IMR-90 (cell line): ENCODE data around the gene CD46. TPM values are rescaled to one million over a fixed set of nuclear protein-coding genes. Genes with fewer than 3 reads are reported as not detected.
A peak's percentile ranks its signal among the peaks of the same experiment; 100 is the strongest.

Experiments used
- ATAC-seq: fragments of 200-7000 bp; cut with Tn5 transposase; 2 replicates; pipeline ENCODE4 v1.9.1; 2020; ENCODE audit warnings: low read depth, mild to moderate bottlenecking, moderate library complexity
- BruUV-seq: library from RNA; stranded (reverse); fragments of 400-500 nt; replicated peaks from 2 replicates; lab custom pipeline; 2021; lab: Mats Ljungman, UMichigan
- CTCF ChIA-PET: fragments of 300-600 bp; formaldehyde crosslinking; extraction: SDS; loops from one replicate; lab custom pipeline; 2021; ENCODE audit warnings: antibody characterized with exemption; lab: Yijun Ruan, JAX
- POLR2A ChIA-PET: fragments of 300-600 bp; sonication (Branson Sonifier 250); formaldehyde crosslinking; loops from one replicate; lab custom pipeline; 2022; ENCODE audit warnings: antibody characterized with exemption; ENCODE audit not compliant: unreplicated experiment; lab: Charles Lee
- DNase-seq: peaks from one replicate; pipeline ENCODE4 v3.0.0; 2013
- H2AFZ ChIP-seq: replicated peaks from 2 replicates; pipeline ENCODE3; 2013; ENCODE audit warnings: low read length, mild to moderate bottlenecking; ENCODE audit not compliant: poor library complexity
- H2AK5ac ChIP-seq: 2 replicates; pipeline ENCODE4 v1.6.1; 2013; ENCODE audit warnings: low read depth, low read length, inconsistent platforms
- H2AK9ac ChIP-seq: replicated peaks from 2 replicates; pipeline ENCODE3; 2013; ENCODE audit warnings: mild to moderate bottlenecking, low read depth, low read length, moderate library complexity; ENCODE audit not compliant: poor library complexity
- H2BK120ac ChIP-seq: 2 replicates; pipeline ENCODE4 v1.6.1; 2013; ENCODE audit warnings: low read depth, low read length, inconsistent platforms
- H2BK15ac ChIP-seq: 3 replicates; pipeline ENCODE4 v1.6.1; 2013; ENCODE audit warnings: low read depth, low read length, inconsistent platforms
- H2BK20ac ChIP-seq: 2 replicates; pipeline ENCODE4 v1.6.1; 2013; ENCODE audit warnings: low read depth, mild to moderate bottlenecking, inconsistent platforms, low read length, moderate library complexity
- H2BK5ac ChIP-seq: 2 replicates; pipeline ENCODE4 v1.6.1; 2013; ENCODE audit warnings: mild to moderate bottlenecking, low read depth, low read length, inconsistent platforms; ENCODE audit not compliant: poor library complexity, severe bottlenecking
- H3K14ac ChIP-seq: replicated peaks from 2 replicates; pipeline ENCODE4 v1.6.1; 2013; ENCODE audit warnings: low read depth, low read length, inconsistent platforms
- H3K18ac ChIP-seq: 2 replicates; pipeline ENCODE4 v1.6.1; 2013; ENCODE audit warnings: low read depth, low read length, control low read depth
- H3K23ac ChIP-seq: 2 replicates; pipeline ENCODE4 v1.6.1; 2013; ENCODE audit warnings: low read depth, low read length, inconsistent platforms
- H3K27ac ChIP-seq: 2 replicates; pipeline ENCODE4 v1.5.1; 2013; ENCODE audit warnings: mild to moderate bottlenecking, control low read depth, low read length; ENCODE audit not compliant: insufficient read depth
- H3K27me3 ChIP-seq: 2 replicates; pipeline ENCODE4 v1.6.1; 2013; ENCODE audit warnings: low read length; ENCODE audit not compliant: control insufficient read depth, insufficient read depth
- H3K36me3 ChIP-seq: 2 replicates; pipeline ENCODE4 v1.6.1; 2013; ENCODE audit warnings: low read length, mixed read lengths; ENCODE audit not compliant: control insufficient read depth, insufficient read depth
- H3K4ac ChIP-seq: 2 replicates; pipeline ENCODE4 v1.6.1; 2013; ENCODE audit warnings: low read depth, low read length, inconsistent platforms
- H3K4me1 ChIP-seq: 2 replicates; pipeline ENCODE4 v1.6.1; 2013; ENCODE audit warnings: low read length, mixed read lengths; ENCODE audit not compliant: control insufficient read depth, insufficient read depth
- H3K4me2 ChIP-seq: 2 replicates; pipeline ENCODE4 v1.6.1; 2013; ENCODE audit warnings: low read depth, mild to moderate bottlenecking, control low read depth, low read length, moderate library complexity
- H3K4me3 ChIP-seq: 2 replicates; pipeline ENCODE4 v1.5.1; 2013; ENCODE audit warnings: low read depth, mild to moderate bottlenecking, control low read depth, low read length, moderate library complexity; ENCODE audit not compliant: insufficient read depth
- H3K56ac ChIP-seq: 2 replicates; pipeline ENCODE4 v1.6.1; 2013; ENCODE audit warnings: low read length, inconsistent platforms; ENCODE audit not compliant: insufficient read depth; ENCODE audit errors: extremely low read depth
- H3K79me1 ChIP-seq, 2 experiments: 2 replicates each; pipeline ENCODE4 v1.6.1; 2013; ENCODE audit warnings: low read length in 2 of 2, inconsistent platforms in 1 of 2, low read depth in 1 of 2
- H3K9ac ChIP-seq: 2 replicates; pipeline ENCODE4 v1.6.1; 2013; ENCODE audit warnings: low read depth, low read length, control low read depth
- H3K9me1 ChIP-seq: 2 replicates; pipeline ENCODE4 v1.6.1; 2013; ENCODE audit warnings: low read length, inconsistent platforms; ENCODE audit not compliant: insufficient read depth
- H3K9me3 ChIP-seq: 2 replicates; pipeline ENCODE4 v1.6.1; 2013; ENCODE audit warnings: low read length; ENCODE audit not compliant: control insufficient read depth, insufficient read depth
- H4K20me1 ChIP-seq: 2 replicates; pipeline ENCODE4 v1.6.1; 2013; ENCODE audit warnings: low read length, inconsistent platforms; ENCODE audit not compliant: insufficient read depth
- H4K5ac ChIP-seq: 2 replicates; pipeline ENCODE4 v1.6.1; 2013; ENCODE audit warnings: mild to moderate bottlenecking, low read depth, low read length, control low read depth
- H4K8ac ChIP-seq, 2 experiments: 2 replicates each; pipeline ENCODE4 v1.6.1; 2013; ENCODE audit warnings: low read depth in 2 of 2, low read length in 2 of 2, control low read depth in 1 of 2, inconsistent platforms in 1 of 2
- H4K91ac ChIP-seq: 2 replicates; pipeline ENCODE4 v1.6.1; 2013; ENCODE audit warnings: low read depth, low read length, inconsistent platforms; ENCODE audit not compliant: insufficient read depth
- BHLHE40 ChIP-seq: fragments of 150-350 bp; IDR thresholded peaks from 2 replicates; pipeline ENCODE4 v1.6.1; 2016; ENCODE audit warnings: mild to moderate bottlenecking, low read depth, low read length
- CEBPB ChIP-seq: IDR thresholded peaks from 2 replicates; pipeline ENCODE4 v1.6.1; 2012; ENCODE audit warnings: low read depth, low read length, improper control_type of control experiment
- ELK1 ChIP-seq: fragments of 150-350 bp; IDR thresholded peaks from 2 replicates; pipeline ENCODE4 v1.6.1; 2016; ENCODE audit warnings: low read depth, mild to moderate bottlenecking, low read length, moderate library complexity, borderline replicate concordance
- FOS ChIP-seq: fragments of 150-350 bp; IDR thresholded peaks from 2 replicates; pipeline ENCODE4 v1.6.1; 2016; ENCODE audit warnings: low read depth, low read length
- RFX5 ChIP-seq: IDR thresholded peaks from 2 replicates; pipeline ENCODE4 v1.8.0; 2012; ENCODE audit warnings: low read depth, mild to moderate bottlenecking, low read length, moderate library complexity
- WGBS, 2 experiments: methylation state at CpG; one replicate each; pipeline versions ENCODE4 v1.1.5 to v1.1.7; 2013; ENCODE audit warnings: missing lambda C conversion rate in 2 of 2; ENCODE audit not compliant: insufficient read length in 1 of 2; ENCODE audit errors: extremely low coverage in 2 of 2; 5-methylcytosine and 5-hydroxymethylcytosine counted together
- dilution Hi-C: fragments of 300-500 bp; cut with HindIII; formaldehyde crosslinking; loops from one replicate; pipeline ENCODE4 v1.14.3; 2018; ENCODE audit warnings: low sequenced_read_pairs; ENCODE audit not compliant: unreplicated experiment
- in situ Hi-C: fragments of 300-500 bp; cut with MboI; formaldehyde crosslinking; loops from 3 replicates; pipeline ENCODE4 v1.14.3; 2019; ENCODE audit warnings: low sequenced_read_pairs, inconsistent platforms, mixed read lengths
- intact Hi-C: fragments of 100-400 bp; cut with micrococcal nuclease; formaldehyde crosslinking; loops from 2 replicates; pipeline ENCODE4 v1.10.0; 2022
- polyA plus RNA-seq, 3 experiments: library from polyadenylated mRNA; depleted of rRNA; stranded (reverse); fragments of >200 nt; gene quantifications; 2 replicates each; pipeline ENCODE4 v1.2.3, GENCODE V29; 2012; ENCODE audit warnings: low replicate concordance in 1 of 3
- total RNA-seq: library from RNA; depleted of rRNA; stranded (reverse); fragments of >200 nt; gene quantifications from 2 replicates; pipeline ENCODE4 v1.2.3, GENCODE V29; 2012

The CD46 gene
- total and polyA plus RNA-seq, 2 of the 4 experiments (the other 2 are of a cell fraction) = 37.1 to 82.0 TPM

DNA sequence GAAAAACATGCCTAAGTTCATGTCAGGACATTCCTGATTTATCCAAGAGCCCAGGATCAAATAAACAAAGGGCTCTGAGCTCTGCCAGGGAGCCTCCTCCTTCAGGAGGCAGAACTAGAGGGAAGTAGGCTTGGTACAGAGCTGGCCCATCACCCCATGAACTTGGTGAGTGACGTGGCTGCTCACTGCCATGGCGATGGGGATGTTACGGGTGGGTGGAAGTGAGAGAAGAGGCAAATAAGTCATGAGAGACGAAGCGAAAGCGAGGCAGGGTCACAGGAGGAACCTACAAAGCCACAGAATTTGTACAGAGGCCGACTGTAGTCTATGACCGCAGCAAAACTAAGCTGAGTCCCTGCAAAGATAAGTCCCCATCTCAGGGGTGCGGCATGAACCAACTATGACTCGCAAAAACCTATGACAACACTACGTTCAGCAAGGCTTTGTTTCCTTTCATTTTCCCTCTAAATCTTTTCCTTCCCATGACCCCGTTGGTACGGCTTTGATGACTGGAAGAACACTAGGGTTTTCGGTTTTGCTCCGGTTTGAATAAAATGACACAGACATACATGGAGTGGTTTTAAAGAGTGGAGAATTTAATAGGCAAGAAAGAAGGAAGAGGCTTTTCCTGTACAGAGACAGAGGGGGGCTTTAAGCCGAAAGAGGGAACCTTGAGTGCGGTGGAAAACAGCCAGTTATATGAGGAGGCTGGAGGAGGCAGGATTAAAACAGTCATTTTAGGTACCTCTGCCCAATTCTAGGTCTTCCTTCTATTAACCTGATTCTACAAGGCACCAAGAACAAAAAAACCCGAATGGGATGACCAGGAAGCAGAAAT lies 74.1 kb downstream of the CD46 start:
- Histone ChIP-seq H3K4ac (peak overlapping the region; percentile 68), H2AK9ac (no peak overlapping the region), H3K79me1 (peaks cover 0 to 8% of the 10 kb centered on the region in 2 experiments; a peak in 1 of 4 replicates), H3K27ac (peak overlapping the region; percentile 64), H3K4me1 (peaks cover 27% of the 10 kb centered on the region), H2BK20ac (peak overlapping the region; percentile 23), H4K5ac (peak overlapping the region; percentile 76), H3K4me2 (peak overlapping the region; percentile 77), H3K23ac (peak overlapping the region; percentile 46; the same call in 1 of the 2 replicates), H4K8ac (peak overlapping the region; percentile 55 to 63), H3K18ac (peak overlapping the region; percentile 68), H3K9me1 (peaks cover 4% of the 10 kb centered on the region; the same call in 1 of the 2 replicates), H2BK120ac (peak overlapping the region; percentile 81), H3K56ac (no peak overlapping the region), H2BK5ac (peak overlapping the region; percentile 70), H3K27me3 (no peaks in the 10 kb centered on the region), H2BK15ac (peak overlapping the region; percentile 50; the same call in 1 of the 3 replicates), H4K20me1 (no peaks in the 10 kb centered on the region), H3K9ac (peak overlapping the region; percentile 9; the same call in 1 of the 2 replicates), H3K4me3 (no peak overlapping the region), H4K91ac (peak overlapping the region; percentile 35), H3K36me3 (no peaks in the 10 kb centered on the region), H2AFZ (peak overlapping the region; percentile 54), H2AK5ac (peak overlapping the region; percentile 62; the same call in 1 of the 2 replicates), H3K9me3 (no peaks in the 10 kb centered on the region), H3K14ac (peak overlapping the region; percentile 27)
- intact Hi-C loops = no loop called here
- dilution Hi-C loops = no loop called here
- CTCF ChIA-PET = interaction anchor here (1.0 to 2.0 kb wide), 2 partner anchors 43 kb away, joined by 3 to 12 read pairs; no protein-coding TSS in a partner anchor
- DNase-seq (peak; percentile 63), ATAC-seq (peak; percentile 22)
- WGBS, 2 experiments = 89% methylated on average over 4 of the region's 18 CpGs; no CpG with 5 or more reads in 1 of the 2 experiments
- TF ChIP-seq CEBPB (no peak), ELK1 (no peak), RFX5 (no peak), BHLHE40 (no peak), FOS (no peak; the same call in 1 of the 2 replicates)
- POLR2A ChIA-PET = interaction anchor here (0.5 kb wide), 1 partner anchor 12 kb away, joined by 5 read pairs; no protein-coding TSS in a partner anchor
- in situ Hi-C loops = loop anchor here (5.0 to 10.0 kb wide), 2 partner anchors 41 to 139 kb away; no protein-coding TSS in a partner anchor
- no TSS peak for BruUV-seq
